ENCODE results near the gene LRP8.

The LRP8 gene

DNA sequence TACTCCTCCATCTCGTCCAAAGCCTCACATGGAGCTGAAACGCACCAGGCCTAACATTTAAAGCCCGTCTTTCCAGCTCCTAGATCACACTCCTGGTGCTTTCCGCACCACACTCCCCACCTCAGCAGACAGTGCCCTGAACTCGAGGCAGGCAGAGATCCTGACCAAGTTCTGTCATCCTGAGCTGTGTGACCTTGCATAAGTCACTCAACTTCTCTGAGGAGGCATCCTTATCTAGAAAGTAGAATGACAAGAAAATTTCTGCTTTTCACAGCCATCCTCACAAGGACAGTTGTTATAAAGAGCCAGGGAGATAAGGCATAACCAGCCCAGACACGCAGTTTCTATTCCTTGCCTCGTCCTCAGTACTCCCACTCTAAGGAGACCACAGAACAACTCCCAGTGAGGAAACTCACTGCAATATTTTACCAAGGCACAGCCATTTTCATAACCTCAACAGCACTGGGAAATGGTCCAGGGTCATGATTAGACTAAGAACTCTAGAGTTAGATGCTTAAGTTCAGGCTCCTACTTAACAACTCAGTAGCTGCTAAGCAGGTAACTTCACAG is 3.1 kb downstream of the LRP8 start:
- no peak for TF ChIP-seq ZFX (IDR thresholded peaks at IDR 0.05)
- TF ChIP-seq CTCF (conservative IDR thresholded peaks at IDR 0.05), result no peak
- H3K27ac ChIP-seq, result no peak overlapping the region

DNA sequence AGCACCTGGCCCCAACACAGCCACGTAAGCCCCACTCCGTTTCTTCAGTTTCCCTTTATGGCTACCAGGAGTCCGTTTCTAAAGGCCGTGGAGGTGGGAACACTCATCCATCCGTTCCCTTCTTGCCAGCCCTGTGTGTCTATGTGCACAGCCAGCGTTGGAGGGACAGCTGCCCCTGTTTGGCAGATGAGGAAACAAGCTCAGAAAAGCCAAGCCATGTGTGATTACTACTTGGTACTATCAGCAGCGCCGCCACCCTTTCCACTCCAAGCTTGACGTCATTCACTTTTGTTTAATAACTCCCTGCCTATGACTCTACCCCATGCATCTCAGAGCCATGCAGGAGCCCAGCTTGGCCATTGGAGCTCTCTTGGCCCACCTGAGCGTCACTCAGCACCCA is 3.5 kb downstream of the LRP8 start:
- TF ChIP-seq CTCF (conservative IDR thresholded peaks at IDR 0.05), result no peak
- no peak for TF ChIP-seq ZFX (IDR thresholded peaks at IDR 0.05)

GRCh38 chr1:53323316-53323715 is 4.6 kb downstream of the LRP8 start:
- no peak for TF ChIP-seq CTCF (conservative IDR thresholded peaks at IDR 0.05)
- TF ChIP-seq ZFX (IDR thresholded peaks at IDR 0.05), result no peak
- no peak overlapping the region for H3K27ac ChIP-seq

More for the DNA sequence above, 3.5 kb downstream of the LRP8 start:
- no peak overlapping the region for H3K27ac ChIP-seq

DNA sequence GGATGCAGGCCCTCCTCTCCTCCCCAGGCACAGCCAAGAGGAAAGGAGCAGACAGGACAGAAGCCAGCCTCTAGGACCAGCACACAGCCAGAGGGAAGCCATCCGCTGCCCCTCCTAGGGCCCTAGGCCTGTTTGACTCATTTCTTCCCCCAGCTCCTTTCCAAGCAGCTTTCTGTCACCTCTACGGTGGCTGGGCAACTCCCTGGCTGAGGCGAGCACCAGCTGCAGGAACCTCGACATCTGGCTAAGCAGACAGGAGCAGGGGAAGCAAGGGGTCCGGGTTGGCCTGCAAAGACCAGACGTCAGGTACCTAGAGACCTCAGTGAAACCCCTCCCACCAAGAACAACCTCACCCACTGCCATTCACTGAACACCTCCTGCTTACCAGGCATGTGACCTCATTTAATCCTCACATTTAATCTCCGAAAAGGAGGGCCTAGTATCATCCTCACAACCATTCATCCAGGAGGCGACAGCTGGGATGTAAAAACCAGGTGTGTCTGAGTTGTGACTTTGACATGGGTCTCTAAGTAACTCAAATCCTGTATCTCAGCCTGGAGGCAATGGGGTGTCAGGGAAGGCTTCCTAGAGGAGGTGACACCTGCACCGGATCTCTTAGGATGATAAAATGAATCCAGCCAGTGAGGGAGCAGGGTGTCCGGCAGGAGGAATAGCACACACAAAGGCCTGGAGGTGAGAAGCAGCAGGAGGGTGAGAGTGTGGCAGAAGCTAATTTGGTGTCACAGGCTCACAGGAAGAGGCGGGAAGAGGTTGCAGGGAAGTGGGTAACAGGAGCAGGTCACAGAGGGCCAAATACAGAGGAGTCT is 5.9 kb downstream of the LRP8 start:
- TF ChIP-seq ZFX (IDR thresholded peaks at IDR 0.05) (no peak), CTCF (conservative IDR thresholded peaks at IDR 0.05) (no peak)
- H3K27ac ChIP-seq, result no peak overlapping the region

GRCh38 chr1:53321366-53321765 is 6.5 kb downstream of the LRP8 start:
- TF ChIP-seq CTCF (conservative IDR thresholded peaks at IDR 0.05) (no peak), ZFX (IDR thresholded peaks at IDR 0.05) (no peak)
- no peak overlapping the region for H3K27ac ChIP-seq

GRCh38 chr1:53320646-53321045 is 7.2 kb downstream of the LRP8 start:
- TF ChIP-seq ZFX (IDR thresholded peaks at IDR 0.05) (no peak), CTCF (conservative IDR thresholded peaks at IDR 0.05) (no peak)
- H3K27ac ChIP-seq, result no peak overlapping the region

DNA sequence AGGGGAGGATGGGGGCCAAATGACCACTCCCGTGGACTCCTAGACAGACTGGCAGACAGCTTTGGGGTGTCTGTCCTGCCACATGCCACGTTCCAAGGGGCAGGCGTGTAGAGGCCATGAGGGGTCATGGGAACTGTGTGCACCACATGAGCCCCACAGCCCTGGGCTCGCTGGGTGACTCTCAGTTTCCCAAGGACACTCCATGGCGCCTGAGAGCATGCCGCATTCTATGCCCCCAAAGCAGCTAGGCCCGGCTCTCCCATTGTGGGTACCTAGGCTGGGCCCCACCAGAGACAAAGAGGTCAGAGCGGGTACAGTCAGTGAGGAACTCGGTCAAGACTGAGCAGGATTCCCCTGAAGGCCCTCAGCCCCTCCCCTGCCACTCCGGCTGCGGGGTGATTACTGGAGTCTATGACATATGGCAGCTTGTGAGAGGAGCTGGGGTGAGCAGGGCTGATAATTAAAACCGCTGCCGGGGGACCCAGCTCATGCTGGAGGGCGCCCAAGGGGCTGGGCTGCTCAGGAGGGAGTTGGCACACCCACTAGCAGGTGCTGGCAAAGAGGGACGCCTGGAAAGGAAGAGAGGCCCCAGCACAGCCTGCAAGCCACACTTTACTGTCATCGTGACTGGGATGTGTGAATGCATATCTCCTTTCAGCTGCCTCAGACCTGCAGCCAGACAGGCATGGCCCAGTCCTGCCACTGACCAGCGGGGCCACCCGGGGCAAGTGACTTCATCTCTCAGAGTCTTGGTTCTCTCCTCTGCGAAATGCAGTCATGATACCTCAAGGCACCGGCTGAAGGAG is 8.4 kb downstream of the LRP8 start:
- no peak for TF ChIP-seq ZFX (IDR thresholded peaks at IDR 0.05)
- no peak for TF ChIP-seq CTCF (conservative IDR thresholded peaks at IDR 0.05)
- no peak overlapping the region for H3K27ac ChIP-seq
